Renal pelvis (tissue), 4 donors: ENCODE measurements around the gene C2orf92. TPM values are rescaled to one million over a fixed set of nuclear protein-coding genes. Genes with fewer than 3 reads are reported as not detected.

Source experiments
- DNase-seq: peaks from one replicate; pipeline ENCODE4 v3.0.0-alpha.2; 2013
- polyA plus RNA-seq, 3 donors: library from polyadenylated mRNA; unstranded; fragments of 120-200 nt; gene quantifications; one replicate each; pipeline ENCODE4 v1.2.1, GENCODE V29; 2013; ENCODE audit not compliant: insufficient read length in 3 of 3

Gene C2orf92
- polyA plus RNA-seq, 3 donors, result 6.6 to 22.1 (median 19.0) TPM

- no peak for DNase-seq
Observed at GRCh38 chr2:97727296-97727695, 57.8 kb downstream of the C2orf92 start.

GRCh38 chr2:97728091-97728731 is 58.7 kb downstream of the C2orf92 start:
- no peak for DNase-seq

GRCh38 chr2:97730245-97730644 is 60.7 kb downstream of the C2orf92 start:
- DNase-seq, result no peak

GRCh38 chr2:97731274-97732020 is 61.9 kb downstream of the C2orf92 start:
- DNase-seq, result no peak

- no peak for DNase-seq
Observed at GRCh38 chr2:97732436-97733340, 63.2 kb downstream of the C2orf92 start.

GRCh38 chr2:97733341-97734035 is 64.0 kb downstream of the C2orf92 start:
- DNase-seq, result no peak

GRCh38 chr2:97734061-97735051 is 64.8 kb downstream of the C2orf92 start:
- no peak for DNase-seq

- no peak for DNase-seq
Observed at GRCh38 chr2:97735161-97735561, 65.6 kb downstream of the C2orf92 start.

- no peak for DNase-seq
Observed at GRCh38 chr2:97736185-97736584, 66.7 kb downstream of the C2orf92 start.

- DNase-seq, result no peak
Observed at GRCh38 chr2:97736608-97737330, 67.3 kb downstream of the C2orf92 start.

- no peak for DNase-seq
Observed at GRCh38 chr2:97737421-97738178, 68.1 kb downstream of the C2orf92 start.

- no peak for DNase-seq
Observed at GRCh38 chr2:97738179-97739019, 68.9 kb downstream of the C2orf92 start.

GRCh38 chr2:97739020-97739892 is 69.7 kb downstream of the C2orf92 start:
- no peak for DNase-seq

GRCh38 chr2:97739893-97740245 is 70.4 kb downstream of the C2orf92 start:
- no peak for DNase-seq

GRCh38 chr2:97740590-97741182 is 71.2 kb downstream of the C2orf92 start:
- no peak for DNase-seq

- no peak for DNase-seq
Observed at GRCh38 chr2:97741251-97741650, 71.7 kb downstream of the C2orf92 start.

- no peak for DNase-seq
Observed at GRCh38 chr2:97741686-97742085, 72.2 kb downstream of the C2orf92 start.
